Stimulated activated CD4-positive, alpha-beta T cell treated with anti-CD3 and anti-CD28 coated beads, Interleukin-15, amount 100 ng/mL, for 48 hours (primary cell): ENCODE results near the gene OR2AE1.
A peak's percentile ranks its signal among the peaks of the same experiment; 100 is the strongest.
"Not testable (repeated sequence)": the region's sequence is repeated elsewhere in the genome, so short reads cannot be mapped to it uniquely, and the experiment has no call there.

ENCODE experiments used
- DNase-seq, 2 donors: peaks; one replicate each; pipeline ENCODE4 v3.0.0-alpha.2; 2020; ENCODE audit warnings: low read depth in 2 of 2

The OR2AE1 gene, protein sequence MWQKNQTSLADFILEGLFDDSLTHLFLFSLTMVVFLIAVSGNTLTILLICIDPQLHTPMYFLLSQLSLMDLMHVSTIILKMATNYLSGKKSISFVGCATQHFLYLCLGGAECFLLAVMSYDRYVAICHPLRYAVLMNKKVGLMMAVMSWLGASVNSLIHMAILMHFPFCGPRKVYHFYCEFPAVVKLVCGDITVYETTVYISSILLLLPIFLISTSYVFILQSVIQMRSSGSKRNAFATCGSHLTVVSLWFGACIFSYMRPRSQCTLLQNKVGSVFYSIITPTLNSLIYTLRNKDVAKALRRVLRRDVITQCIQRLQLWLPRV

GRCh38 chr7:99876933-99877332 is at the start of gene OR2AE1:
Gene OR2AE1, minus strand, starts transcription at chr7:99877033. Its CDS starts 0 bp downstream, at chr7:99877033.
- no peak for DNase-seq

DNA sequence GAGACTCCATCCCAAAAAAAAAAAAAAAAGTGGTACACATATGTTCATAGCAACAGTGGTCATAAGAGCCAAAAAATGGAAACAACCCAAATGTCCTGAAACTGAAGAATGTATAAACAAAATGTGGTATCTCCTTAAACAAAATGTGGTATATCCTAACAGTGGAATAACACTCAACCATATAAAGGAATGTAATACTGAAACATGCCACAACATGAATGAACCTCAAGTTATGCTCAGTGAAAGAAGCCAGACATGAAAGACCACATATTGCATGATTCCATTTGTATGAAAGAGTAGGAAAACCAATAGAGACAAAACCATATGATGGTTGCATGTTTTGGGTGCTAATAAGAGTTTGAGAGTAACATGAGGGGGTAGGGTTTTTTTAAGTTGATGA is 49.5 kb upstream of the OR2AE1 start:
- DNase-seq = no peak

- no peak for DNase-seq
Observed at GRCh38 chr7:99923200-99923599, 46.4 kb upstream of the OR2AE1 start.

- DNase-seq = no peak
Observed at GRCh38 chr7:99920149-99920548, 43.3 kb upstream of the OR2AE1 start.

GRCh38 chr7:99919814-99920112 is 42.9 kb upstream of the OR2AE1 start:
- DNase-seq = no peak

DNA sequence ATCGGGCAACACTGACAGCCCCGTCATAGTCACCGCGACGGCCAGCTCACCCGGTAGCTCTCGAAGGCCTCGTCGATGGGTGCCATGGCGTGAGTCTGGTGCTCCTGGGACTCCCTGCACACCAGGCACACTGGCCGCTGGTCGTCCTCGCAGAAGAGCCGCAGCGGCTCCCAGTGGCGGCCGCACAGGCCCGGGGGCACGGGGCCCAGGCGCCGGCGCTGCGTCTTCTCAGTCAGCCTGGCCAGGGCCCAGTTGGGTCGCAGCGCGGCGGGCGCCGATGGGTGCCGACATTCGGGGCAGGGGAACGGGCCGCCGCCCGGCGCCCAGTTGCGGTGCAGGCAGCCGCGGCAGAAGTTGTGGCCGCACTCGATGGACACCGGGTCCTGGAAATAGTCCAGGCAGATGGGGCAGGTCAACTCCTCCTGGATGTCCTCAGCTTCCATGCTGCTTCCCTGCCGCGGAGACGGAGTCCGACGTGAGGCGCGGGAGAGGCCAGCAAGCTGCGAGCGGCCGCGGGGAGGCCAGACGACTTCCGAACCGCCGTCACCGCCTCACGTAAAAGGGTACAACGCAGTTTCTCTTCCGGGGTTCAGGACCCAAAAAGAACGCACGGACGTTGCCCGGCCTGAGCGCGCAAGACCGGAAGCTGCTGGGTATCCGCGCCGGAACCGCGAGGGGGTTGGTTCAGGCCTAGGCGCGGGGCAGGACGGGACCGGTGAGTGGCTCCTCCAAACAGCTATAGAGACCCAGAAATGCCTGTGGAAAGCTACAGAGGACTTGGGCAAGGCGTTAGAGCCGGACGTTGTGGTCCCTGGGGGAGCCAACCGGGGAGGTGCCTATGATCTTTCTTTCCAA is 42.4 kb upstream of the OR2AE1 start, which contains the start of gene TRIM4:
Gene TRIM4, minus strand, starts transcription at position 572 of the 855 bp plus-strand sequence. Its CDS starts 129 bp downstream, at position 443.
- DNase-seq = peak; percentile 87 to 89

DNA sequence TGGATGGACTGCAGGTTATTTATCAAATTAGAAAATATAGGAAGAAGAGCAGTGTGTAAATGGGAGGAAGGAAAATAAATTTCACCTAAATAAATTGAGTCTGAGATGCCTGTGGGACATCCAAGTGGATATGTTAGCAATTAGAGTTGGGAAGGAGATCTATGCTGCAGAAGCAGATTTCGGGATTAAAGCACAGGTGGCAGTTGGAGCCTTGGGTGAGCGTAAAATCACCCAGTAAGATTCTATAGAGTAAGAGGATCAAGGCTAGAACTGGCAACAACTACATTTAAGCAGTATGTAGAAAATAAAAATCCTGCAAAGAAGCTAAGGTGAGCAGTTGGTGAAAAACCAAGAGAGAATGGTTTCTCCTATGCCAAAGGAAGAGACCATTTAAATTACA is 34.1 kb upstream of the OR2AE1 start:
- no peak for DNase-seq

DNA sequence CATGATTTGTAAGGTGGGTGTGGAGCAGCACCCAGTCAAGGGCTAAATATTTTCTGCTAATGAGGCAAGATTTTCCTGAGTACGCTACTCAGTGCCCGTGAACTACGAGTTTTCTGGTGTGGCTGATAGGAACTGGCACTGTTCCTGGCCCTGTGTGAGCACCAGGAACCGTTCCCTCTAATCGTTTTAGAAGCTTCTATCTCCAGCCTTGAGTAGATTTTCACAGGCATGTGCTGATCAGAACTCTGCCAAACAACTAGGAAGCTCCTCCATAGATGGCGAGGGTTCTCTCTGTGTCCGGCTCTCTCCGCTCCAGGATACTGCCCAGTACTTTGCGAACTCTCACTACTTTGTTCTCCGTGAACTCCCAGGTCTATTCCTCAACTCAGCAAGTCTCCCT is 24.7 kb upstream of the OR2AE1 start:
- no peak for DNase-seq

DNA sequence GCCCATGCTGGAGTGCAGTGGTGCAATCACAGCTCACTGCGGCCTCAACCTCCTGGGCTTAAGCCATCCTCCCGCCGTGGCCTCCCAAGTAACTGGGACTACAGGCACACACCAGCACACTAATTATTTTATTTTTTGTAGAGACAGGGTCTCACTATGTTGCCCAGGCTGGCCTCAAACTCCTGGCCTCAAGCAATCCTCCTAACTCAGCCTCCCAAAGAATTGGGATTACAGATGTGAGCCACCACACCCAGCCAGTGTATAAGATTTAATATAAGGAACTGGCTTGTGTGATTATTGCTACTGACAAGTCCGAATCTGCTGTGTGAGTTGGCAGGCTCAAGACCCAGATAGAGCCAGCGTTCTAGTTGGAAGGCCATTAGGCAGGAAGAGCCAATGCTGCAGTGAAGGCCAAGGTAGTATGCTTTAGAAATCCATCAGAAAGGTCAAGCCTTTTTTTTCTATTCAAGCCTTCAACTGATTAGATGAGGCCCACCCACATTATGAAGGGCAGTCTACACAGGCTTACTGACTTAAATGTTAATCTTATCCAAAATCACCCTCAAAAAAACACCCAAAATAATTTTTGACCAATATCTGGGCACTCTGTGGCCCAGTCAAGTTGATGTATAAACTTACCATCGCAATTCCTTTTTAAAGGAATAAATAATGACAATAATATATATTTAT is 23.1 kb upstream of the OR2AE1 start:
- DNase-seq = no peak

- no peak for DNase-seq
Observed at GRCh38 chr7:99898836-99899235, 22.0 kb upstream of the OR2AE1 start.

GRCh38 chr7:99898023-99898357 is 21.2 kb upstream of the OR2AE1 start:
- DNase-seq = no peak

DNA sequence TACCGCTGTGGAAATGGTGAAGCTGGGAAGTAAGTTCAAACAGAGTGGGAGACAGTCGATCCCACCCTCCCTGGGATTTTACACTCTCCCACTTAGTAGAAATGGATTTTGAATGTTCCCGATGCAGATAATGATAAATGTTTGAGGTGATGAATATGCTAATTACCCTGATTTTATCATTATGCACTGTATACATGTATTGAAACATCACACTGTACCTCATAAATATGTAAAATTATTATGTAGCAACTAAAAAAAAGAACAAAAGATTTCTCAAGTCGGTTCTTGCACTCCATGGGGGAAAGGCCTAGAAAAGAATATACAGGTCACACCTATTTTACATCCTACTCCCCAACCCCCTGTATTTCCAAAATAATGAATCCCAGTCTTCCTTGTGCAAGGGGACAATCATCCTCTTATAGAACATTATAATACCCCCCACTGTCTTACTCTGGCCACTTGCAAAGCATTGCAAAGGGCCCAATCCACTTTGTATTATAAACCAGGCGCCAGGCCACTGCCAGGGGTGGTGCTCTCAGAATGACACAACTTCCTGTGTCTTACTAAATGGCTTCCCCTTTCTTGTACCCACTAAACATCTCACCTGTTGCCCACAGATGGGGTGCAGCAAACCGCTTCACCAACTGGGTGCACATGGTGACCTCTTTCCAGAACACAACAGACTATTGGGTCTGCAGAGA is 20.6 kb upstream of the OR2AE1 start:
- DNase-seq = no peak

- DNase-seq = no peak
Observed at GRCh38 chr7:99894738-99895137, 17.9 kb upstream of the OR2AE1 start.

DNA sequence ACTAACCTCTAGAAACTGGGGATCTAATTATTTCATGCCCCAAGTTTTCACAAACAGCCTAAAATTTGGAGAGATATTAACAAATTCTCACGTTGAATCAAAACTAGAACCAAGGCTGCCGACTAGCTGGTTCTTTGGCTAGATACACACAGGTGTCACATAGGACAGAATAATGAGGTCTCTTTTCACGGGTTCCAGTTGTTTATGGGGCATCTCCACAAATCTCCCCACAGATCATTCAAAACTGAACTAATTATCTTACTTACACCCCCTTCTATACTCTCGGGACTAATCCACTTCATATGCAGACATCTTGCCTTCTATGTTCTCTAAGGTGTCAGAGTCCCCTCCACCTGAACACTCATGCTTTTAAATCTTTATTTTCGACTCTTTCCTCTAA is 16.4 kb upstream of the OR2AE1 start:
- no peak for DNase-seq

DNA sequence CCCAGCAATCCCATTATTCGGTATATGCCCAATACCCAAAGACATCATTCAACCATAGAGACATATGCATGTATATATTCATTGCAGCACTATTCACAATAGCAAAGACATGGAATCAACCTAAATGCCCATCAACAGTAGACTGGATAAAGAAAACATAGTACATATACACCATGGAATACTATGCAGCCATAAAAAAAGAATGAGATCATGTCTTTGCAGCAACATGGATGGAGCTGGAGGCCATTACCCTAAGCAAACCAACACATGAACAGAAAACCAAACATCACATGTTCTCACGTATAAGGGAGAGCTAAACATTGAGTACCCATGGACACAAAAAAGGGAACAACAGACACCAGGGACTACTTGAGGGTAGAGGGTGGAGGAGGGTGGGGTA is 13.5 kb upstream of the OR2AE1 start:
- DNase-seq = not testable (repeated sequence)

DNA sequence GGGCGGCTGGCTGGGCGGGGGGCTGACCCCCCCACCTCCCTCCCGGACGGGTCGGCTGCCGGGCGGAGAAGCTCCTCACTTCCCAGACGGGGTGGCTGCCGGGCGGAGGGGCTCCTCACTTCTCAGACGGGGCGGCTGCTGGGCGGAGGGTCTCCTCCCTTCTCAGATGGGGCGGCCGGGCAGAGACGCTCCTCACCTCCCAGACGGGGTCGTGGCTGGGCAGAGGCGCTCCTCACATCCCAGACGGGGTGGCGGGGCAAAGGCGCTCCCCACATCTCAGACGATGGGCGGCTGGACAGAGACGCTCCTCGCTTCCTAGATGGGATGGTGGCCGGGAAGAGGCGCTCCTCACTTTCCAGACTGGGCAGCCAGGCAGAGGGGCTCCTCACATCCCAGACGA is 11.5 kb upstream of the OR2AE1 start:
- DNase-seq = not testable (repeated sequence)

GRCh38 chr7:99881370-99881769 is 4.5 kb upstream of the OR2AE1 start:
- no peak for DNase-seq

GRCh38 chr7:99876491-99876890 is 342 bp downstream of the OR2AE1 start:
- no peak for DNase-seq

DNA sequence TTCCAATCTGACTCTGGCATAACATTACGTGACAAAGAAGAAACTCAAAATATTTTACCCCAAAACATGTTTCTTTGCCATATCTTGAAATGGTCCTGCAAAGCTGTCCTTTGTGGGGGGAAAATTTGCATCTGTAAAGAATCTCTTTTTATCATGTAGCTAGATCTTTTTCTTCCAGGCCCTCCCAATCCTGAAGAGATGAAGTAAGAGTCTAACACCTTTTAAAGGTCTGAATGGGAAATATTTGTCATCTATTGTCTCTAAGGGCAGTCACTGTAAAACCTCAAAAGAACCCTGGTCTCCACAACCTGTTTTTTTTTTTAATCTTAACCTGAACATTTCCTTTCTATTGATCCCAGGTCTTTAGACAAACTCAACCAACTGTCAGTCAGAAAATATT is 8.6 kb downstream of the OR2AE1 start:
- no peak for DNase-seq

DNA sequence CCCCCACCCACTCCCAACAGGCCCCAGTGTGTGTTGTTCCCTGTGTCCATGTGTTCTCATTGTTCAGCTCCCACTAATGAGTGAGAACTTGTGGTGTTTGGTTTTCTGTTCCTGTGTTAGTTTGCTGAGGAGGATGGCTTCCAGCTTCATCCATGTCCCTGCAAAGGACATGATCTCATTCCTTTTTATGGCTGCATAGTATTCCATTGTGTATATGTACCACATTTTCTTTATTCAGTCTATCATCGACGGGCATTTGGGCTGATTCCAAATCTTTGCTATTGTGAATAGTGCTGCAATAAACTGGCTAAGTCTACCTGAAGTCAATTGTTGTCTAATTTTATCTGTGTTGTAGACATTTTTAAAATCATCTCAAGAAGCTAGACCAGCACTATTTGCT is 9.4 kb downstream of the OR2AE1 start:
- not testable (repeated sequence) for DNase-seq

- no peak for DNase-seq
Observed at GRCh38 chr7:99863847-99864440, 12.9 kb downstream of the OR2AE1 start.
